ENCODE measurements around the gene ITGA11. TPM values are rescaled to one million over a fixed set of nuclear protein-coding genes. Genes with fewer than 3 reads are reported as not detected.

Gene ITGA11
- total and polyA plus RNA-seq, 2 donors (not counting 1 experiment from before 2014, with no cell fraction given) = 21.5 to 29.6 TPM

- Histone ChIP-seq H3K9me3 (ENCODE audit: control insufficient read depth, insufficient read depth, low read depth, low read length) (no peaks in the 10 kb centered on the region), H3K4me1 (ENCODE audit: control insufficient read depth, extremely low read depth, insufficient read depth, low read length) (no peaks in the 10 kb centered on the region), H4K20me1 (ENCODE audit: control insufficient read depth, extremely low read depth, insufficient read depth, low read length) (no peaks in the 10 kb centered on the region), H3K36me3 (ENCODE audit: control insufficient read depth, insufficient read depth, low read length) (no peaks in the 10 kb centered on the region), H2AFZ (ENCODE audit: low read length) (no peak overlapping the region), H3K4me3 (replicated peaks in 1 of 4; ENCODE audit: control extremely low read depth in 1 of 4, insufficient read depth in 1 of 4, low read depth in 3 of 4, low read length in 4 of 4) (no peak overlapping the region), H3K79me2 (ENCODE audit: control insufficient read depth, insufficient read depth, low read length) (no peaks in the 10 kb centered on the region), H3K27ac (ENCODE audit: insufficient read depth, low read length) (no peak overlapping the region), H3K4me2 (ENCODE audit: extremely low read depth, insufficient read depth, low read length) (no peak overlapping the region), H3K9ac (ENCODE audit: insufficient read depth, low read length) (no peak overlapping the region), H3K27me3 (ENCODE audit: control insufficient read depth, insufficient read depth, low read length) (no peaks in the 10 kb centered on the region)
- DNase-seq (ENCODE audit: low read depth in 2 of 2) = no peak
- TF ChIP-seq CTCF (conservative IDR thresholded peaks at IDR 0.05 in 1 of 2, IDR thresholded peaks at IDR 0.05 in 1 of 2; ENCODE audit: low read depth in 1 of 2, low read length in 2 of 2) (no peak), EZH2 (IDR thresholded peaks at IDR 0.05; ENCODE audit: low read length, missing control alignments) (no peak)
These were observed 57.7 kb downstream of the ITGA11 start for GRCh38 chr15:68374168-68374745.

- no peaks in the 10 kb centered on the region for H3K9me3 ChIP-seq (ENCODE audit: control insufficient read depth, insufficient read depth, low read depth, low read length)
- H3K4me1 ChIP-seq (ENCODE audit: control insufficient read depth, extremely low read depth, insufficient read depth, low read length) = peaks cover 5% of the 10 kb centered on the region
- H2AFZ ChIP-seq (ENCODE audit: low read length) = no peak overlapping the region
- H3K4me3 ChIP-seq (replicated peaks in 1 of 4; ENCODE audit: control extremely low read depth in 1 of 4, insufficient read depth in 1 of 4, low read depth in 3 of 4, low read length in 4 of 4) = no peak overlapping the region
- H3K4me2 ChIP-seq (ENCODE audit: extremely low read depth, insufficient read depth, low read length) = no peak overlapping the region
- H3K27me3 ChIP-seq (ENCODE audit: control insufficient read depth, insufficient read depth, low read length) = no peaks in the 10 kb centered on the region
- no peaks in the 10 kb centered on the region for H3K79me2 ChIP-seq (ENCODE audit: control insufficient read depth, insufficient read depth, low read length)
- H3K9ac ChIP-seq (ENCODE audit: insufficient read depth, low read length) = no peak overlapping the region
- TF ChIP-seq EZH2 (IDR thresholded peaks at IDR 0.05; ENCODE audit: low read length, missing control alignments) (no peak), CTCF (conservative IDR thresholded peaks at IDR 0.05 in 1 of 2, IDR thresholded peaks at IDR 0.05 in 1 of 2; ENCODE audit: low read depth in 1 of 2, low read length in 2 of 2) (no peak)
- H4K20me1 ChIP-seq (ENCODE audit: control insufficient read depth, extremely low read depth, insufficient read depth, low read length) = no peaks in the 10 kb centered on the region
- DNase-seq (ENCODE audit: low read depth in 2 of 2) = no peak
- H3K27ac ChIP-seq (ENCODE audit: insufficient read depth, low read length) = no peak overlapping the region
- H3K36me3 ChIP-seq (ENCODE audit: control insufficient read depth, insufficient read depth, low read length) = no peaks in the 10 kb centered on the region
These were observed 58.9 kb downstream of the ITGA11 start for GRCh38 chr15:68373028-68373427.

GRCh38 chr15:68372291-68372811 lies 59.6 kb downstream of the ITGA11 start:
- Histone ChIP-seq H3K36me3 (ENCODE audit: control insufficient read depth, insufficient read depth, low read length) (no peaks in the 10 kb centered on the region), H3K27me3 (ENCODE audit: control insufficient read depth, insufficient read depth, low read length) (peaks cover 2% of the 10 kb centered on the region), H2AFZ (ENCODE audit: low read length) (no peak overlapping the region), H3K4me1 (ENCODE audit: control insufficient read depth, extremely low read depth, insufficient read depth, low read length) (peaks cover 5% of the 10 kb centered on the region), H3K79me2 (ENCODE audit: control insufficient read depth, insufficient read depth, low read length) (no peaks in the 10 kb centered on the region), H4K20me1 (ENCODE audit: control insufficient read depth, extremely low read depth, insufficient read depth, low read length) (no peaks in the 10 kb centered on the region), H3K9ac (ENCODE audit: insufficient read depth, low read length) (no peak overlapping the region), H3K4me2 (ENCODE audit: extremely low read depth, insufficient read depth, low read length) (no peak overlapping the region), H3K9me3 (ENCODE audit: control insufficient read depth, insufficient read depth, low read depth, low read length) (no peaks in the 10 kb centered on the region), H3K4me3 (replicated peaks in 1 of 4; ENCODE audit: control extremely low read depth in 1 of 4, insufficient read depth in 1 of 4, low read depth in 3 of 4, low read length in 4 of 4) (no peak overlapping the region), H3K27ac (ENCODE audit: insufficient read depth, low read length) (no peak overlapping the region)
- TF ChIP-seq EZH2 (IDR thresholded peaks at IDR 0.05; ENCODE audit: low read length, missing control alignments) (no peak), CTCF (conservative IDR thresholded peaks at IDR 0.05 in 1 of 2, IDR thresholded peaks at IDR 0.05 in 1 of 2; ENCODE audit: low read depth in 1 of 2, low read length in 2 of 2) (peak; percentile 26 to 50)
- peak; percentile 33 to 82 for DNase-seq (ENCODE audit: low read depth in 2 of 2)

Measured in fibroblast of lung (primary cell).